ENCODE measurements around the gene RCBTB2.

GRCh38 chr13:48492096-48492440 is 40.8 kb downstream of the RCBTB2 start:
- no peak for TF ChIP-seq CTCF (IDR thresholded peaks at IDR 0.05)
- TF ChIP-seq POLR2A (IDR thresholded peaks at IDR 0.05) = no peak
- TF ChIP-seq POLR2AphosphoS5 (IDR thresholded peaks at IDR 0.05; ENCODE audit: insufficient read depth in 1 of 2, low read depth in 1 of 2) = no peak
